ENCODE measurements around the gene HCK. TPM values are rescaled to one million over a fixed set of nuclear protein-coding genes. Genes with fewer than 3 reads are reported as not detected.
A peak's percentile ranks its signal among the peaks of the same experiment; 100 is the strongest.

HCK gene
- polyA plus RNA-seq, 2 of the 4 experiments (the other 2 are of a cell fraction), result 0.06 TPM; not detected in 1

- TF ChIP-seq FOSB (CRISPR knock-in tag; IDR thresholded peaks at IDR 0.05) (no peak), JUNB (IDR thresholded peaks at IDR 0.05) (no peak), FOSL2 (IDR thresholded peaks at IDR 0.05) (no peak), FOSL2 (CRISPR knock-in tag; IDR thresholded peaks at IDR 0.05) (no peak), RNF2 (IDR thresholded peaks at IDR 0.05; ENCODE audit: borderline replicate concordance, low read depth) (no peak), BCL3 (IDR thresholded peaks at IDR 0.05) (no peak), PHF8 (IDR thresholded peaks at IDR 0.05; ENCODE audit: borderline replicate concordance, low read depth) (no peak), GATA3 (IDR thresholded peaks at IDR 0.05; ENCODE audit: borderline replicate concordance) (no peak), CEBPB (IDR thresholded peaks at IDR 0.05) (no peak), HES2 (IDR thresholded peaks at IDR 0.05) (no peak), RCOR1 (IDR thresholded peaks at IDR 0.05; ENCODE audit: low read depth, low read length) (no peak), CHD2 (IDR thresholded peaks at IDR 0.05; ENCODE audit: low read length, partially characterized antibody) (no peak), POLR2AphosphoS2 (conservative IDR thresholded peaks at IDR 0.05; ENCODE audit: low read length) (no peak), POLR2A (IDR thresholded peaks at IDR 0.05; ENCODE audit: low read length) (no peak), KDM5A (IDR thresholded peaks at IDR 0.05) (no peak), EHMT2 (IDR thresholded peaks at IDR 0.05; ENCODE audit: low read depth) (no peak)
- 4% methylated on average over 8 of the region's 8 CpGs for WGBS (ENCODE audit: missing lambda C conversion rate)
- no peak for ATAC-seq
- no peak for DNase-seq (ENCODE audit: low read depth in 1 of 2, low spot score in 1 of 2)
- ChIA-PET POLR2A (interaction anchor here (1.3 kb wide), 1 partner anchor 230 kb away, joined by 3 read pairs; no protein-coding TSS in a partner anchor), CTCF (interaction anchor here (0.9 to 1.9 kb wide), 4 partner anchors 9 to 31 kb away, joined by 4 to 5 read pairs (median 4); no protein-coding TSS in a partner anchor)
- peak overlapping the region; percentile 93 for H3K4me2 ChIP-seq
- peaks cover 10% of the 10 kb centered on the region; the same call in 2 of the 3 replicates for H3K4me1 ChIP-seq
- no peaks in the 10 kb centered on the region for H3K9me3 ChIP-seq
- peak overlapping the region; percentile 98 to 99 for H3K27ac ChIP-seq
- no peak for FAIRE-seq
- H3K4me3 ChIP-seq, result peak overlapping the region; percentile 78
Measured at GRCh38 chr20:32110173-32110704, 58.2 kb downstream of the HCK start.

- peaks cover 10% of the 10 kb centered on the region; the same call in 2 of the 3 replicates for H3K4me1 ChIP-seq
- 91% methylated on average over 3 of the region's 3 CpGs for WGBS (ENCODE audit: missing lambda C conversion rate)
- peak overlapping the region; percentile 98 to 99; a peak in 5 of 6 replicates for H3K27ac ChIP-seq
- H3K4me2 ChIP-seq, result peak overlapping the region; percentile 93
- no peaks in the 10 kb centered on the region for H3K9me3 ChIP-seq
- ATAC-seq (no peak), DNase-seq (ENCODE audit: low read depth in 1 of 2, low spot score in 1 of 2) (no peak), FAIRE-seq (no peak)
- H3K4me3 ChIP-seq, result peak overlapping the region; percentile 78
- peak; percentile 51 for TF ChIP-seq MAFK (IDR thresholded peaks at IDR 0.05; ENCODE audit: partially characterized antibody)
- TF ChIP-seq KDM5A (IDR thresholded peaks at IDR 0.05), result no peak
- CTCF ChIA-PET, result interaction anchor here (1.0 to 1.9 kb wide), 3 partner anchors 8 to 32 kb away, joined by 4 to 5 read pairs (median 5); no protein-coding TSS in a partner anchor
- POLR2A ChIA-PET, result no interaction called here
Measured at GRCh38 chr20:32110727-32111126, 58.7 kb downstream of the HCK start.

- CTCF ChIA-PET, result interaction anchor here (0.6 to 1.3 kb wide), 3 partner anchors 19 to 32 kb away, joined by 3 to 5 read pairs (median 4); no protein-coding TSS in a partner anchor
Measured at GRCh38 chr20:32111156-32111686, 59.2 kb downstream of the HCK start.

More at GRCh38 chr20:32111156-32111686, 59.2 kb downstream of the HCK start:
- Histone ChIP-seq H3K4me1 (peaks cover 10% of the 10 kb centered on the region; the same call in 2 of the 3 replicates), H3K4me2 (peak overlapping the region; percentile 93), H3K9me3 (no peaks in the 10 kb centered on the region), H3K4me3 (no peak overlapping the region), H3K27ac (no peak overlapping the region)
- no peak for ATAC-seq
- no peak for FAIRE-seq
- TF ChIP-seq SMC3 (IDR thresholded peaks at IDR 0.05) (no peak), KDM5A (IDR thresholded peaks at IDR 0.05) (no peak), TFCP2L1 (CRISPR knock-in tag; IDR thresholded peaks at IDR 0.05) (no peak), MYC (IDR thresholded peaks at IDR 0.05; ENCODE audit: borderline replicate concordance, low read length) (no peak), CTCF (IDR thresholded peaks at IDR 0.05) (no peak), HES2 (IDR thresholded peaks at IDR 0.05) (no peak), TP53 (CRISPR knock-in tag; IDR thresholded peaks at IDR 0.05) (no peak), EHMT2 (IDR thresholded peaks at IDR 0.05; ENCODE audit: low read depth) (no peak), ESRRA (IDR thresholded peaks at IDR 0.05; ENCODE audit: borderline replicate concordance, low read length) (no peak), RARB (CRISPR knock-in tag; IDR thresholded peaks at IDR 0.05) (no peak), ELK1 (IDR thresholded peaks at IDR 0.05; ENCODE audit: low read depth, low read length) (no peak), MAZ (IDR thresholded peaks at IDR 0.05; ENCODE audit: borderline replicate concordance, low read depth, low read length) (no peak)
- no peak for DNase-seq (ENCODE audit: low read depth in 1 of 2, low spot score in 1 of 2)
- POLR2A ChIA-PET, result no interaction called here
- 81% methylated on average over 3 of the region's 3 CpGs for WGBS (ENCODE audit: missing lambda C conversion rate)
